ENCODE results near the gene FXYD3. TPM values are rescaled to one million over a fixed set of nuclear protein-coding genes. Genes with fewer than 3 reads are reported as not detected.

The FXYD3 gene
- total RNA-seq, 4 donors from 2014 or later, result 1.2 to 38.8 (median 4.2) TPM

- H3K9me3 ChIP-seq, result peaks cover 0 to 41% (median 0%) of the 10 kb centered on the region in 3 donors
- H3K36me3 ChIP-seq, result peaks cover 0 to 86% of the 10 kb centered on the region in 2 donors
- peaks cover 36% of the 10 kb centered on the region for H3K27me3 ChIP-seq
- no peak overlapping the region for H3K4me3 ChIP-seq
- ATAC-seq, result no peak
- 88 to 90% methylated on average over 6 to 8 of the region's 9 CpGs for WGBS, 2 donors (ENCODE audit: low coverage in 1 of 2)
- peaks cover 0 to 6% (median 0%) of the 10 kb centered on the region in 3 donors for H3K4me1 ChIP-seq
- TF ChIP-seq POLR2A (IDR thresholded peaks at IDR 0.05) (no peak), POLR2AphosphoS5 (IDR thresholded peaks at IDR 0.05) (no peak), CTCF (IDR thresholded peaks at IDR 0.05) (no peak), EP300 (IDR thresholded peaks at IDR 0.05) (no peak)
- H3K27ac ChIP-seq, result no peak overlapping the region
These were observed 45.2 kb downstream of the FXYD3 start for GRCh38 chr19:35160629-35161433.

- no peak overlapping the region for H3K4me3 ChIP-seq
- H3K9me3 ChIP-seq, result peaks cover 0 to 47% (median 0%) of the 10 kb centered on the region in 3 donors
- H3K4me1 ChIP-seq, result peaks cover 0 to under 1% (median 0%) of the 10 kb centered on the region in 3 donors
- H3K27ac ChIP-seq, result no peak overlapping the region
- WGBS, 2 donors (ENCODE audit: low coverage in 1 of 2), result 75 to 86% methylated on average over 1 of the region's 2 CpGs
- peaks cover 0 to 92% of the 10 kb centered on the region in 2 donors for H3K36me3 ChIP-seq
- TF ChIP-seq CTCF (IDR thresholded peaks at IDR 0.05) (no peak), POLR2AphosphoS5 (IDR thresholded peaks at IDR 0.05) (no peak), EP300 (IDR thresholded peaks at IDR 0.05) (no peak), POLR2A (IDR thresholded peaks at IDR 0.05) (no peak)
- H3K27me3 ChIP-seq, result peaks cover 30% of the 10 kb centered on the region
- ATAC-seq, result no peak
These were observed 45.8 kb downstream of the FXYD3 start for GRCh38 chr19:35161434-35161743.

GRCh38 chr19:35162471-35163326 lies 47.1 kb downstream of the FXYD3 start:
- Histone ChIP-seq H3K4me3 (no peak overlapping the region), H3K9me3 (peaks cover 0 to 55% (median 0%) of the 10 kb centered on the region in 3 donors), H3K27ac (no peak overlapping the region), H3K4me1 (no peaks in the 10 kb centered on the region), H3K36me3 (peaks cover 0 to 96% of the 10 kb centered on the region in 2 donors), H3K27me3 (peaks cover 17% of the 10 kb centered on the region)
- 70 to 80% methylated on average over 1 to 4 of the region's 6 CpGs for WGBS, 2 donors (ENCODE audit: low coverage in 1 of 2)
- ATAC-seq, result no peak
- TF ChIP-seq POLR2A (IDR thresholded peaks at IDR 0.05) (no peak), CTCF (IDR thresholded peaks at IDR 0.05) (no peak), POLR2AphosphoS5 (IDR thresholded peaks at IDR 0.05) (no peak), EP300 (IDR thresholded peaks at IDR 0.05) (no peak)

- Histone ChIP-seq H3K36me3 (peaks cover 0 to 79% of the 10 kb centered on the region in 2 donors), H3K27ac (no peak overlapping the region), H3K9me3 (peaks cover 0 to 55% (median 0%) of the 10 kb centered on the region in 3 donors), H3K27me3 (peaks cover 5% of the 10 kb centered on the region), H3K4me3 (no peak overlapping the region), H3K4me1 (no peaks in the 10 kb centered on the region)
- ATAC-seq, result no peak
- 16 to 82% methylated on average over 2 of the region's 2 CpGs for WGBS, 2 donors (ENCODE audit: low coverage in 1 of 2)
- TF ChIP-seq POLR2A (IDR thresholded peaks at IDR 0.05), result no peak
- TF ChIP-seq CTCF (IDR thresholded peaks at IDR 0.05), result no peak
- TF ChIP-seq EP300 (IDR thresholded peaks at IDR 0.05), result no peak
- TF ChIP-seq POLR2AphosphoS5 (IDR thresholded peaks at IDR 0.05), result no peak
These were observed 48.8 kb downstream of the FXYD3 start for GRCh38 chr19:35164418-35164817.

All from gastroesophageal sphincter (tissue), 4 donors.